HG03342 (cell line): ENCODE data around the gene TMCO4.
A peak's percentile ranks its signal among the peaks of the same experiment; 100 is the strongest.

Source experiments
- ATAC-seq: cut with Tn5 transposase; IDR thresholded peaks from one replicate; pipeline ENCODE4 v1.9.1; 2021; ENCODE audit warnings: mild to moderate bottlenecking, moderate library complexity; ENCODE audit not compliant: unreplicated experiment

Gene TMCO4

GRCh38 chr1:19723874-19724273 is 75.8 kb downstream of the TMCO4 start:
- no peak for ATAC-seq

- no peak for ATAC-seq
These were observed 78.7 kb downstream of the TMCO4 start for GRCh38 chr1:19720973-19721372.

- ATAC-seq: no peak
These were observed 79.5 kb downstream of the TMCO4 start for GRCh38 chr1:19720174-19720573.

DNA sequence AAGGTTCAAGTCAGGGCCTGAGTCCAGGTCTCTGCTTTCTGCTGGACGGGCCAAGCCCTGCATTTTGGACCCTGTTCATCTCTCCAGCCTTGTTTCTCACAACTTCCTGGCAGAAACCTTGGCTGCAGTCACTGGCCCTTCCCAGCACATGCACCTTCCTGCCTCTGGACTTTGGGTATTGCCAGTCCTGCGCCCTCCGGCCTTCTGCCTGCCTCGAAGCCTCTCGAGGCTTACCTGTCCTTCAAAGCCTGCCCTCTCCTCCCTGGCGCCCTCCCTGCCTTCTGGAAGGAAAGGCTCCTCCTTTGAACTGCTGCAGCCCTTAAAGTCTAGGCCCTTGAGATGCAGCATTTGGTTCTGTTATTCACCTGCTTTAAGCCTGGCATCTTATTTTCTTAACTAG is 82.2 kb downstream of the TMCO4 start:
- ATAC-seq: no peak

DNA sequence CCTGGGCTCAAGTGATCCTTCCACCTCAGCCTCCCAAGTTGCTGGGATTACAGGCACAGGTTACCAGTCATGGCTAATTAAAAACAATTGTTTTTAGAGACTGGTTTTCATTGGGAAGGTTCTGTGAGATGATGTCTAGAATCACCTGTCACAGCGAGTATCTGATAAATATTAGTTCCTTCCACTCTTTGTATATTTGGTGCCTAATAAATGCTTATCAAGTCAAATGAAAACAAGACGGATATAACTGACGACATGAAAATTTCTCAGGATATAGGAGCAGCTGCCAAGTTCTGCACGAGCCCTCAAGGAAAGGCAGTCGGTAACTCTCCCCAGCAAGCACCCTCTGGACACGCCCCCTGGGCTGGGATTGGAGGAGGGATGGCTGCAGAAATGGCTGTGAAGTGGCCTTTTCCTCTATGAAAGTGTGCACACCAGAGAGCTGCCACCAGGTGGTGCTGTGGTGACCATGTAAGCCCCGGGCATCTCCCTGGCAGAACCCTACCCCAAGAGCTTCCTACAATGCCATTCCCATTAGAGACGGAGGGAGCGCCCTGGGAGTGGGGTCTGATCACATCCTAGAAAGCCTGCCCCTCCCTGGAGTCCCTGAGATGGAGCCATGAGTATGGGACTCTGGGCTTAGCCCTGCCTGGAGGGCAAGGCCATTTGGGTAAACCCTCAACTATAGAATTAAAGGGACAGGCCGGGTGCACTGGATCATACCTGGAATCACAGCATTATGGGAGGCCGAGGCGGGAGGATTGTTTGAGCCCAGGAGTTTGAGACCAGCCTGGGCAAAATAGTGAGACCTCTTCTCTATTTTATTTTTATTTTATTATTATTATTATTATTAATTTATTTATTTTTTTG is 84.1 kb downstream of the TMCO4 start:
- peak; percentile 65 for ATAC-seq

GRCh38 chr1:19712928-19713327 is 86.8 kb downstream of the TMCO4 start:
- ATAC-seq: no peak

GRCh38 chr1:19710825-19711611 is 88.7 kb downstream of the TMCO4 start:
- ATAC-seq: peak; percentile 42

DNA sequence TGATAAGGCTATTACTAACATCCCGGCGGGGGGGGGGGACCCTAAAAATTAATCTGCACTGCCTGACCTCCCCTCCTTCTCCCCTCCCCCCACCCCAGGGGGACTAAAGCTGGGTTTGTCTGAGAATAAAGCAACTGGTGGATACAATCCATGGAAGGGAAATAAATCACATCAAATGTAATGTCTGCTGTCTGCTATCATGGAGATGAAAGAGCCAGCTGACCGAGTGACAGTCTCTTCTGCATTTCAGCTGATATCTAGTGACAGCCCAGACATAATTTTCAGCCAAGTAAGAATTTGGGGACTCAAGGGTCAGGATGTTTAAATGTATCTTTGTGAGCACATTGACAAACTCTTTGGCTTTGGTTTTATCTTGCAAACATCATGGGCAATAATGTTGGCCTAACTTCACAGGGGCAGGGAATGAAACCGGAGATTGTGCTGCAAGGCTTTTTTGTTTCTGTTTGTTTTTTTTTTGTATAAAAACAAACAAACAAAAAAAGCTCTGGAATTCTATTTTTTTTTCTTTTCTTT is 90.4 kb downstream of the TMCO4 start:
- ATAC-seq: no peak

GRCh38 chr1:19708567-19709110 is 91.1 kb downstream of the TMCO4 start:
- no peak for ATAC-seq

DNA sequence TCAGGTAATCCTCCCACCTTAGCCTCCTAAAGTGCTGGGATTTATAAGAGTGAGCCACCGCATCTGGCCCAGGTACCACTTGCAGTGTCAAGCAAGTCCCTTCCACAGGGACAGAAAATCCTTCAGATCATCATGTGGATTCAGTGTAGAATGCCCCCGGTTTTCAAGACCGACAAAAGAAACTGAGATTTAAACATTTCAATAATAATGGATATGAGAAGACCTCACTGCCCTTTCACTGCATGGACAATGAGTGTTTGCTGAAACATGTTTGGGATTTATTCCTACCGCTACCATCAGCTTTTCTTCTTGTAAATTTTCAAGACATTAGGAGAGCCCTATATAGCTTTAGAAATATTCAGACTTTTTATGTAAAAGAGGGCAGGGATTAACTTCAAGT is 93.6 kb downstream of the TMCO4 start:
- ATAC-seq: no peak

DNA sequence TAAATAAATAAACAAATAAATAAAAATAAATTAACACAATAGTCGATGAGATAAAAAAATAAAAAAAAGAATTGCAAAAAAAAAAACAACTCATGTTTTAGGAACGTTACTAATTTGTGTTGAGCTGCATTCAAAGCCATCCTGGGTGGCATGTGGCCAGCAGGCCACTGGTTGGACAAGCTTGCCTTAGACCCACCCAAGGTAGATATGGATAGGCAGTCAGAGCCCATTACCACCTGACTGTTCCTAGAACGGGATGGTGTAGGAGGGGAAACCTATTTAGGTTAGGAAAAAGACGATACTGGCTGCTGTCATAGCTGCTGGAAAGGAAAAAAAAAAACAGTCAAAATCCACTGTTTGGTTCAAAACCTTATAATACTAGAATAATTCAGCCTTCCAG is 94.3 kb downstream of the TMCO4 start:
- ATAC-seq: no peak

GRCh38 chr1:19704247-19705113 is 95.2 kb downstream of the TMCO4 start:
- ATAC-seq: no peak

- ATAC-seq: no peak
These were observed 96.4 kb downstream of the TMCO4 start for GRCh38 chr1:19703280-19703679.

- ATAC-seq: no peak
These were observed 99.5 kb downstream of the TMCO4 start for GRCh38 chr1:19700079-19700777.

GRCh38 chr1:19698181-19698580 is 101.5 kb downstream of the TMCO4 start:
- ATAC-seq: no peak

- no peak for ATAC-seq
These were observed 102.9 kb downstream of the TMCO4 start for GRCh38 chr1:19696820-19697219.

DNA sequence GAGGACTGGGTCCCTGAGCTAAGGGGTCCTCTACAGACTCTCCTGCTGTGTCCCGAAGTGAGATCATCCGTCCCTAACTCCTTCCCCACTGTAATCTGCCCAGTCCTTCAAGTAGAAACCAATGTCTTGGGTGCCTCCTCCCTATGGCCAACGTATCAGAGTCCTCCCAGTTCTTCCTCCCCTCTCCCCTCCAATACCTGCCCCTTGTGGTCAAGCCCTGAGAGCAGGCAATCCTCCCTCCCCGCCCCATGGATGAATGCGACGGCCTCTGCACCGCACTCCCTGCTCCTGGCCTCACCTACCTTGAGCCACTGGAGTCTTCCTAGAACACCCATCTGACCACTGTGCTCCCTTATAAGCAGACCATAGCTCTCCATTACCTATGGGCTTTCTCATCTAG is 103.9 kb downstream of the TMCO4 start:
- ATAC-seq: no peak

GRCh38 chr1:19694298-19694697 is 105.4 kb downstream of the TMCO4 start:
- no peak for ATAC-seq

DNA sequence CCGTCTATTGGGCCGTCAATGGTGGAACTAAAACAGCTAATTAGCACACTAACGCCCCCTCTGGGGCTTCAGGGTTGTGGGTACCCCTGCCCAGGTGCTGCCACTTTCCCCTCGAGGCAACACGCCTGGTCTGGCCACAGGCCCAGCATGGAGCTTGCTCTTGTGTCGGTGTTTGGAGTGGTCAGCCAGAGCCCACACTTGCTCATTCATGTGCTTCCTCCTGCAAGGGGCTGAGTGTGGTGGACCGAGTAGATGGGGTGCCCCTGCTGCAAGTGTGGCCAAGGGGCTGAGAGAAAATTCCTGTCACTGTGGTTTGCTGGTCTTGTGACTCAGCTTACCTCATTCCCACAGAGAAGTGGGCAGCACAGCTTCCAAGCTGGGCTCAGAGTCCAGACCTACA is 109.4 kb downstream of the TMCO4 start:
- ATAC-seq: no peak

GRCh38 chr1:19689856-19690255 is 109.9 kb downstream of the TMCO4 start:
- no peak for ATAC-seq
